ENCODE measurements around the gene EPHB2. TPM values are rescaled to one million over a fixed set of nuclear protein-coding genes. Genes with fewer than 3 reads are reported as not detected.
"Not testable (repeated sequence)": the region's sequence is repeated elsewhere in the genome, so short reads cannot be mapped to it uniquely, and the experiment has no call there.

EPHB2 gene
- polyA plus RNA-seq (2013, experiment 1 of 2; ENCODE audit: insufficient read length), result 22.8 TPM
- polyA plus RNA-seq (2013, experiment 2 of 2; ENCODE audit: insufficient read length), result 15.2 TPM

DNA sequence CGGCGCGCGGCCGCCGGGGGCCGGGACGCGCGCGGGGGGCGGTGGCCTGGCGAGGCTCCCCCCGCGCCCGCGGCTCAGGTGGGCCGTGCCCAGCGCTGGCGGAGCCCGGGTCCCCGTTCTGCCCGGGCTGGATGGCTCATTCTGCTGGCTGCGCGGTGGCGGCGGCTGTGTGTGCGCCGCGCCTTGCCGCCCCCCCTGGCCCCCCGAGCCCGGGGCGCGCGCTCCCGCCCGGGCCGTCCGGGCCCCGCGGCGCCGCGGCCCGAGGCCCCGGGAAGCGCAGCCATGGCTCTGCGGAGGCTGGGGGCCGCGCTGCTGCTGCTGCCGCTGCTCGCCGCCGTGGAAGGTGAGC is at the start of gene EPHB2:
EPHB2 (plus strand) TSS at position 139 of the 349 bp plus-strand sequence; CDS start at position 283, 144 bp downstream.
- peak; percentile 48 for DNase-seq

DNA sequence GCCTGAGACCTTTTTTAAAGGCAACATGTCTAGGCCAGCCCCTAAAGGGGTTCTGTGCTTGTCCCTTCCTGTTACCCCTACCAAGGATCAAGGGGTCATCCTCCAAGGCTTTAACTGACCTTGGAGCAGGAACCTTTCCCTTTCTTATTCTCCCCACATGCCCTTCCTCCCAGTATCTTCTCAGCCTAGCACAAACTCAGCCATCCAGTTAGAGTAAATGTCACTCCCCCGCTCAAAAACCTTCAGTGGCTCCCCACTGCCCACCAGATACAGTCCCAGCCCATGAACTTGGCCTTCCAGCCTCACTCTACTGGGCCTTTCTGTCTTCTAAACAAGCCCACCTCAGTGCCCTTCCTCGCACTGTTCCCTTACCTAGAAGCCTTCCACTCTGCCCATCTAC is 48.8 kb upstream of the EPHB2 start:
- DNase-seq, result no peak

DNA sequence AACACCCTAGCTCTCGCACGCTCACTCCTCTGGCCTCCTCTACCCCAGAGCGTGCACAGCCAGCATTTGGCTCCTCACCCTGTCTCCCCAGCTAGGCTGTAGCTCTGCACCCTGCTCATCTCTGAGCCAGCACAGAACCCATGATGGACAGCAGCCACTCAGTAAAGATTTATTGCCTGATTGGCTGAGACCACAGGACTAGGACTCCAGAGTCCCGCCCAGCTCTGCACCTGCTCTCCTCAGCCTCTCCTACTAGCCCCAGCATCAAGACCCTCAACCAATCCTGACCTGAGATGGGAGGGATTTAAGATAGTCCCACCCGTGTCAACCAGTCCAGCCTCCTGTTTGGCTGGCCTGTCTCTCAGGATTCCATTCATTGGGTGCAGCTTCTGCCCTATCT is 48.3 kb upstream of the EPHB2 start:
- DNase-seq, result no peak

DNA sequence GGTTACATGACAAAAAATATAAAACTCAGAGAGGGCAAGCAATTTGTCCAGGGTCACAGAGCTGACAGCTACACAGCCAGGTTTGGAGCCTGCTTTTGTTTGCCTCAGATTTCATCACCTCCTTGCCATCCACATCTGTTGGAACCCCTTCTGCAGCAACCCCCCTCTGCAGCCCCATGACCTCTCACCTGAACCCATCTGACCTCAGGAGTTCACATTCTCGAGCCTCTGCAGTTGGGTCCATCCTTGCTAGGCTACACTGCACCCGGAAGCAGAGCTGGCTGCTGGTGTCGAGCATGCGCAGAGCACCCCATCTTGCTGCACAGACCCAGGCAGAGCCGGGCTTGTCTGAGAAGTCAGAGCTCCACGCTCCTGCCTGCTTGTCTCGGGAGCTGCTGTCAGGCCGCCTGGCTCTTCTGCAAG is 47.6 kb upstream of the EPHB2 start:
- DNase-seq, result no peak

DNA sequence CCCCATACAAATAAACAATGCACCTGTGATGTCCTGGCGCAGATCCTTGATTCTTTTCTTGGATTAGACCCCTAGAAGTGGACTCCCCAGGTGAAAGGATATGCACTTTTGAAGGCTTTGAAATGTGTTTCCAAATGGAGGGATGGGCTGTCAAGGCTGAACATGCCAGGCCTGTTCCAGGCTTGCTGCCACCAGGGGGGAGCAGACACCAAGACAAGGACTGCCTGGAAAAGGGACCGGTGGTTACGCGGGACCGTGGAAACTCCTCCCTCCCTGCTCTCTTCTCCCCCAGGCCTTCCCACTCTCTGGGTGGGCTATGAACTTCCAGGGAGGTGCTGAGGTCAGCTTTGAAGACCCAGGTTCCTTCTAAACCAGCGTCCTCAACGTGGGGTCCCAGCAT is 44.9 kb upstream of the EPHB2 start:
- DNase-seq, result peak; percentile 11

DNA sequence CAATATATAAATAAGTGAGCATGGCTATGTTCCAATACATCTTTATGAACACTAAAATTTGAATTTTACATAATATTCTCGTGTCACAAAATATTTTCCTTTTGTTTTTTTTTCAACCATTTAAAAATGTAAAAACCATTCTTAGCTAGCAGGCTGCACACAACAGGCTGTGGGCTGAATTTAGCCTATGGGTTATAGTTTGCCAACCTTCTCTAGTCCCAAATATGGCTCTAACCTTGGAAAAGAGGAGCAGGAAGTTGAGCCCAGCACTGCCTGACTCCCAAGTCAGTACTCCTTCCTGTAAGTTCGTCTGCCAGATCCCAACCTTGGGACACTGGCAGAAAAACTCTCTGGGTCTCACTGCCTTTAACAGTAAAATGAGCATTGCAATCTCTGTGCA is 44.2 kb upstream of the EPHB2 start:
- no peak for DNase-seq

DNA sequence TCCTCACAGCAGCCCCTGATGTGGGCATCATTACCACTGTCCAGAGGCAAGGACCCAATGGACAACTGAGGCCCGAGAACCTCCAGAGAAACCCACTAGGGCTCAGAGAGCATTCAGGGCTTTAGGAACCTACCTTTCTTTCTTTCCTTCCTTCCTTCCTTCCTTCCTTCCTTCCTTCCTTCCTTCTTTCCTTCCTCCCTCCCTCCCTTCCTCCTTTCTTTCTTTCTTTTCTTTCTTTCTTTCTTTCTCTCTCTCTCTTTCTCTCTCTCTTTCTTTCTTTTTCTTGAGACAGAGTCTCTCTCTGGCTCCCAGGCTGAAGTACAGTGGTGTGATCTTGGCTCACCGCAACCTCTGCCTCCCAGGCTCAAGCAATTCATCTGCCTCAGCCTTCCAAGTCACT is 41.8 kb upstream of the EPHB2 start:
- not testable (repeated sequence) for DNase-seq

DNA sequence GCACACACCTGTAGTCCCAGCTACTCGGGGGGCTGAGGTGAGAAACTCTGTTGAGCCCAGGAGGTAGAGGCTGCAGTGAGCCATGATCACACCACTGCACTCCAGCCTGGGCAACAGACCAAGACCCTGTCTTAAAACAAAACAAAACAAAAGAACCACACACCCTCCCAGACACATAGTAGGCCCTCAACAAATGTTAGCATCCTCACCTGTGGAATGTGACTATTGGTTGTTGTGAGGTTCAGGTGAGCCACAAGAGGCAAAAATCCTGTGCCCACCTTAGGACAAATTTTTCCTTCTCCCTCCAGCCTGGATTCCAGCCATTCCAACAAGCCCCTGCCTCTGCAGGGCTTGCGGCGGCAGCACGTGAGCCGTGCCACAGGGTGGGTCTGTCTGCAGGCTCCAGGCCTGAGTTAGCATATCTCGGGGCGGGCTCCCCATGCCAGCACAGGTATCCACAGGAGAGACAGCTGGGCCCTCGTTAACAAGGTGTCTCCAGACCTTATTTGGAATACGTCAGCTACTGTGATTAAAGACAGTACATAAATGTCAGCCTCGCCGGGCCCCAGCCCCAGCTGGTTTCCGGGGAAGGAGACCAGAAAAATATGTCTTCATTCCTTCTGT is 40.2 kb upstream of the EPHB2 start:
- DNase-seq, result no peak

DNA sequence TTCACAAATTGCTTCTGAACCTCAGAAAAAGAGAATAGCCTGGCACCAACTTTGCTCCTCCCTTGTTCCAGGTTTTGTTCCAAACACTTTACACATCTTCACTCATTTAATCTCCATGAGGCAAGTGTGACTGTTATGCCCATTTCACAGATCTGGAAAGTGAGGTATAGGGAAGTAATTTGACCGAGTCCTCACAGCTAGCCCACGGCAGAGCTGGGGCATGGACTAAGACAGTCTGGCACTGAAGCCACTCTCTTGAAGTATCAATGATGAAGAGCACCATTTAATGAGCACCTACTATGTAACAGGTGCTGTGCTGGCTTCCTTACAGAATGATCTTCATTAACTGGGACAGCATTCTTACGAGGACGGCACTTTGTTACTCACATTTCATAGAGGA is 38.6 kb upstream of the EPHB2 start:
- no peak for DNase-seq

DNA sequence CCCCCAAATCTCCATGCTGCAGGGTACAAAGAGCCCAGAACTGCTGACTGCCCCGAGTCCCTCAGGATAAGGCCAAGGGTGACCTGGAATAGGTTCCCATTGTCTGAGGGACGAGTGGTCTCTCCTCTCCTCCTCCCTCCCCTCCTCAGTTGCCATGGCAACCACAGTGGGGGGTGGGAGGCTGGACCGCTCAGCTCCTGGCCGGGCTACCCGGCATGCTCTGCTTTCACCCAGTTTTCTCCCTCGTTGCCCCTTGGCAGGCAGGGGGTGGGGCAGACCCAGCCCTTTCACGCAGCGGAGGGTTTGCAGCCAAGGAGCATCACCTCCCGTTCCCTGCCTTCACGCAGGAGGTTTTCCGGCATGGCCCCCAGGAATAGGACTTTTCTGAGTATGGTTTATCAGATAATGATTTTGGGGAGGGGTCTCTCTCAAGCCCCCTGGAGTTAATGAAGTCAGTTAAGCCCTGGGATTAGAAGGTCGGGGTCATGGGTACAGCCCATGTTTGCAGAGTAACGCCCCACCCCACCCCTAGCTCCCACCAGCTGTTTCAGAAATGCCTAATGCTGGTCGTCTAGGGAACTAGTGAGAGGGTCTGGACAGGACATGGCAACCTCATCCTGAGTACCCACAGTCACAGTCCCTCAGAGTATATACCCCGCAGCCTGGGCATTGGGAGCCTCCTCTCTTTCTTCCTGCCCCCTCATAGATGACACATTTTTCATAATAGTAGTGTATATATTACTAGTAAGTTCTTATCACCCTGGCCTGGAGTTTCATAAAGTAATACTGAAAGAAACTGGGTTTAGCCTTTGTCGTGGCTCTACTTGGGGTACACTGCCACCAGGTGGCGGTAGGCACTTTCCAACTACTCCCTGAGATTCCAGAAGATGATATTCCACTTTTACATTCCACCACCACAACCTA is 36.9 kb upstream of the EPHB2 start:
- peak; percentile 53 for DNase-seq

DNA sequence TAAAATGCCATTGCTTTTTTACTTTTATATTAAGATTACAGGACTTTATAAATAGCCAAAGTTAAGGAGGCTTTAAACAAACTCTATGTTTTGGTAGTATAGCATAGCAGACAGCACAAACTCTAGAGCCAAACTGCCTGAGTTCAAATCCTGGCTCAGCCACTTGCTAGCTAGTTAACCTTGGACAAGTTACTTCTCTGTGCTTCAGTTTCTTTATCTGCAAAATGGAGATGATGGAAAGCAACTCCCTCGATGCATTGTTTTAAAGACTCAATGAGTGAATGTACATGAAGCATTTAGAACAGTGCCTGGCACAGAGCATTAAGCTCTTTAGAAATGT is 36.3 kb upstream of the EPHB2 start:
- DNase-seq, result no peak

DNA sequence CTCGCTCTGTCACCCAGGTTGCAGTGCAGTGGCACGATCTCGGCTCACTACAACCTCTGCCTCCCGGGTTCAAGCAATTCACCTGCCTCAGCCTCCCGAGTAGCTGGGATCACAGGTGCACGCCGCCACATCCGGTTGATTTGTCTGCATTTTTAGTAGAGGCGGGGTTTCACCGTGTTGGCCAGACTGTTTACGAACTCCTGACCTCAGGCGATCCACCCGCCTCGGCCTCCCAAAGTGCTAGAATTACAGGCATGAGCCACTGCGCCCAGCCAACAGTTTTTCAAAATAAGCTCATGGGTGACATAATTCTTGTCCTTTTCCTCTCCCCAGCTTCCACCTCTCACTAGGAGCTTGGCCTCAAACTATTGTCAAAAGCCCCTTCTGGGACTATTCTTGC is 34.5 kb upstream of the EPHB2 start:
- not testable (repeated sequence) for DNase-seq

DNA sequence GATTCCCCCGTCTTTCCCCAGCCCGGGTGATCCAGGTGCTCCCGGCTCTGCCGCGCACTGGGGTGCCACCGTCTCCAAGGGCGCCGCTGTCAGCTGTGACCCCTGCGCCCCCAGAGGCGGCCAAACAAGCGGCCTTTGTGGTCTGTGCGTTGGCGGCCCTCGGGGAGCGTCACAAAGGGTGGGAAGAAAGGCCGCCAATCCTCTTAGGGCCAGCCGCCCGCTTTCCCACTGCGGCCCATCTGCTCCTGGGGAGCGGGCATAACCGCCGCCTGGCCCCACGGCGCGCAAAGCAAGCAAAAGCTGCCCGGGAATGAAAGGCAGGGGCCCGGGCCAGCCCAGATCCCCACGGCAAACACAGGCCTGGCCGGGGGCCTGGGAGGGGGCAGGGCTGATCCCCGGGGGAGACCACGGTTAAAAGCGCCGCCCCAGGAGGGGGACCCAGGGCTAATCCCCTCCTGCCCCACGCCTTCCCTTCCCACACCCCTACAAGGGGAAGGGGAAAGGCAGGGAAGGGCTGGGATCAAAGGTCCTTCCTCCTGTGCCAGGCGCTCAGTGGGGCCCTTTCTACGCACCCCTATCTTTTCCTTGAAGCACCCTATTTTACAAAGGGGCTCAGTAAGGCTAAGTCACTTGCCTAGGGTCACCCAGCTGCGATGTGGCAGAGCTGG is 33.6 kb upstream of the EPHB2 start:
- no peak for DNase-seq

DNA sequence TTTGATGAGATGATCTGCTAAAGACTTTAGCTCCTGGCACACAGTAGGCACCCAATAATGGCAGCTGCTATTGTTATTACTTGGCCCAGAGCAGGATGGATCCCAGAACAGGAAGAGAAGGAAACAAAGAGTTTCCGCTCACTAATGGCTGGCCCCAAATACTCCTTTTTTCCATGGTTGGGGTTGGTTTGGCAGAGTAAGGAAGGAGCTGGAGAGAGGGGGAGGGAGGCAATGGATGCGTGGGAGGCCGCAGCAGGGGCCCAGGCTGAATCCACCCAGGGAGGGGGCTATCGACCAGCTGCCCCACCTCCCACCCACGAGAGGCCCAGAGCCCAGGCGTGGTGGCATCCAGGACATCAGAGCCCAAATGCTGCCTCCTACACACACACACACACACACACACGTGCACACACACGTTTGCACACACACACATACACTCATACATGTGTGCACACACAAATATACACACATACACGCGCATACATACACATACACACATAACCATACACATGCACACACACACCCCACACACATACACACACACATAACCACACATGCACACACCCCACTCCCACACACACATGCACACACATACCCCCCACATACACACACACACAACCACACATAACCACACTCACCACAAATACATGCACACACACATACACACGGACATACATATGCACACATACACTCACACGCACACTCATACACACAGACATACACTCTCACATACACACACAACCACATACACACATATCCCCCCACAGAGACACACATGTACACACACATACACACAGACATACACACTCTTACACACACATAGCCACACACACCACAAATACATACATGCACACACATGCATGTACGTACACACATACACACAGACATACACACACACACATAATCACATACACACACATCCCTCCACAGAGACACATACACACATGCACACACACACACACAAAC is 32.4 kb upstream of the EPHB2 start:
- DNase-seq, result no peak

DNA sequence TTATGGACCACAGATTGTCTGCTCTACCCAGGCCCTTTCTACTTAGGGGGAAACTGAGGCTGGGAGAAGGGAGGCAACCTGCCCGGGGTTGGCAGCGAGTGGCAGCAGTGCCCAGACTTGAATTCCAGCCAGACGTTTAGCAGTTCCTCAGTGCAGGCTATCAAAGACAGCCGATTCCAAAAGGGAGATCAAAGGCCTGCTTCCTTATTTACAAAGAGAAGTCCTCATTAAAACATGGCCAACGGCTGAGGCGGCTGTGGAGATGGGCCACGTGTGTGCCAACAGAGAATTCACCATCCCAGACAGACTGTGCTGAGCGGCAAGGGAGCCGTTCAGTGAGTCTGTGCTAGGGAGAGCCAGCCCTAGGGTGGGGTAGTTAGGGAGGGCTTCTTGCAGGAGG is 29.9 kb upstream of the EPHB2 start:
- DNase-seq, result no peak

DNA sequence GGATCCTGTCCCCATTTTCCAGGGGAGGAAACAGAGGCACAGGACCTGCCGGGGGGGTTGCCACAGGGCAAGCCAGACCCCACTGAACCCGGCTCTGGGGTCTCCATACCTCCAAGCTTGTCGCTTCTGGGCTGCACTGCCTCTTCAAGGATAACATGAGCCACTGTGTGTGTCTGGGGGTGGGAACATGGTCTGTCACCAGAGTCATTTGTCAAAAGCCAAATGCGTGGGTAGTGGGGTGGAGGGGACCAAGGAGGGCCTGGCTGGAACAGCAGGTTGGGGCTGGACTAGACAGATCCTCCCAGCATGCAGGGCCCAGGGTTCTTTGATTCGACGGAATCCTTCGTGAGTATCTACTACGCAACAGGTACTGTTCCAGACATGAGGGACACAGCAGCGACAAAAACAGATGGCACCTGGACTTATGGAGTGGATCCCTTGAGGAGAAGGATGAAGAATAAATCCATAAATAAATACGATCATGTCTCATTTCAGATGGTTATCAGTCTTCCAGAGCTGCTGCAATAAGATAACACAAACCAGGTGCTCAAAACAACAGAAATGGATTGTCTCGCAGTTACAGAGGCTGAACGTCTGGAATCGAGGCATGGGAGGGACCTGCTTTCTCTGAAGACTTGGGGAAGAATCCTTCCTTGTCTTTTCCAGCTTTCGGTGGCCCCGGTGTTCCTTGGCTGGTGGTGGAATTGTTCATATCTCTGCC is 28.9 kb upstream of the EPHB2 start:
- DNase-seq, result no peak

DNA sequence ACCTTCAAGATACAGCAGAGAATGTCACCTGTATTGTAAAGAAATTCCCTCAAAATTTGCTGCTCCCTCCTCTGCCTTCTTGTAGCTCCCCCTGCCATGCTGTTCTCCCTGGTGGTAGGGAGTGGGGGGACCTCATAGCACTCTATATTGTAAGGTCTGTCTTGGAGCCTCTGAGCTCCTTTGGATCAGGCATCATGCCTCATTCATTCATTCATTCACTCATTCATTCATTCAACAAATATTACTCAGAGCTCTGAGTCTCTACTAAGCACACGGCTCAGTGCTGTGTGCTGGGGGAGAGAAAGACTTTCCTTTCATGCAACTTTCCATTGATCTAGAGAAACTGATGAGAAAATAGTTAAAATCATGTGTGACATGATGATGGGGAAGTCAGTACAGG is 27.1 kb upstream of the EPHB2 start:
- DNase-seq, result no peak

DNA sequence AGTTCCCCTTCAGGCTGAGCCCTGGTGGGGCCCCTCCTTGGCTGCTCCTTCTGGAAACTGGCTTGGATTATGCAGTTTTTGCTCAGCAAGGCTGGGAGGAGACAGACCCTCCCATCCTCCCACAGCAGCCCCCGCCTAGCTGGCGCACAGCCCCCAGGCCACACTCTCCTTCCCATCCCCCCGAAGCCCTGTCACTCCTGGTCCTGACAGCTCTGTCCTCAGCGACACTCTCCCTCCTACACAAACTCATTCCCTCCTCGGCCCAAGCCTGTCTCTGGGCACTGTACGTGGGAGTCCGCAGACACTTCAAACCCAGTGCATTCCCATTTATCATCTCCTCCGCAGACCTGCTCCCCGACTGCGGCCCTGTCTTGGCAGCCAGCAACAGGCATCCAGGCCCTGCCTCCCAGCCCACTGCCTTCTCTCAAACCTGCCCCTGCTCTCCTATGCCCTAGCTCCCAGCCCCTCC is 25.0 kb upstream of the EPHB2 start:
- no peak for DNase-seq

DNA sequence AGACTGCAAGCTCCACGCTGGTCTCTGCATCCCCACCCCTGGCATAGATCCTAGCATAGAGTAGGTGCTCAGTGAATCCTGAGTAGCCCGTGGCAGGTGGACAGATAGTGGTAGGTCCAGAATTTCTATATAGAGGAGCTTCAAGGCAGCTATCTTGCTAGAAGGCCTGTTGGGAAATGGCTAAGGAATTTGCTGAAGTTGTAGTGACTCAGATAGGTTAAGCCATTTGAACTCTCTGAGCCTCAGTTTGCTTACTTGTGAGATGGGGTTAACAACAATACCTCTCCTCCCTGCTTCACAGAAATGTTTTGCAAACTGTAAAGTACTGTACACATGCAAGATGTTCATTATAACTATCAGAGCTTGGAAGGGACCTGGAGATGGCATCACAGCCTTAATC is 23.4 kb upstream of the EPHB2 start:
- no peak for DNase-seq

DNA sequence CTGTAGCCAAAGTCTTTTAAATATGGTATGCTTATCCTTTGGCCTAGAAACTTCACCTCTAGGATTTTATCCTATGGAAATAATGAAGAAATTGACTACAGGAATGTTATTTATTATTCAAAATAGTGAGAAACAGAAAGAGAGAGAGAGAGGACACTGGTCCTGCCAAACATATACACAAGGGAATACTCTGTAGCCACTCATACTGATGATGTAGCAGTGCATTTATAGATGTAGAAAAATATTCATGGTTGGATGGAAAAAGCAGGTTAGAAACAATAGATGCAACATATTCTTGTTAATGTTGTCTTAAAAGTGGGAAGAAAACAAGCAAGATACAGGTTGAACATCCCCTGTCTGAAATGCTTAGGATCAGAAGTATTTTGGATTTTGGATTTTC is 22.2 kb upstream of the EPHB2 start:
- DNase-seq, result no peak

DNA sequence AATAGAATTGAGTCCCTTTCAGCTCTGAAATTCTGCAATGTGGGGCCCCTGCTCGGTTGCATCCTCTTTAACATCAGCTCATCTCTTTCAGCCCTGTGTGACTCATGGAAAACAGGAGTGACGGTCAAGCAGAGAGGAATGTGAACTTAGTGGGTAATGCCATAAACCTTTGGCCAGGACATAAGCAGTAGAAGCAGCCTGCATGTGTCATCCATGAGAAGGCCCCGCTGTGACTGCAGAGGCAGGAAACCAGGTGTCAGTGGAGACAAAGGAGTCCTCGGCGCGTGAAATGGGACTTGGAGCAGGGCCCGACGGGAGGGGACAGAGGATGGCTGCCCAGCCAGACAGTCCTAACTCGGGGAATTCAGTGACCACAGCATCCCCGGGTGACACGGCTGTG is 21.1 kb upstream of the EPHB2 start:
- DNase-seq, result peak; percentile 68
